T-cell (primary cell): ENCODE measurements around the gene SPRY4. TPM values are rescaled to one million over a fixed set of nuclear protein-coding genes. Genes with fewer than 3 reads are reported as not detected.
A peak's percentile ranks its signal among the peaks of the same experiment; 100 is the strongest.

Experiments
- ATAC-seq, 4 experiments: fragments of 200-7000 bp in 3 of 4; fragments of 150-1000 bp in 1 of 4; cut with Tn5 transposase; replicated peaks in 1 of 4; 1 replicate in 3 of 4; 2 replicates in 1 of 4; pipeline ENCODE4 v1.10.0; 2021; ENCODE audit warnings: moderate library complexity in 3 of 4, mild to moderate bottlenecking in 2 of 4, moderate number of reproducible peaks in 1 of 4
- CTCF ChIA-PET, 2 donors: fragments of 300-600 bp; sonication (Branson Sonifier 250); formaldehyde crosslinking; loops; one replicate each; lab custom pipeline; 2022; ENCODE audit warnings: antibody characterized with exemption in 2 of 2; lab: Charles Lee
- POLR2A ChIA-PET, 2 donors: fragments of 300-600 bp; sonication (Branson Sonifier 250); formaldehyde crosslinking; loops; one replicate each; lab custom pipeline; 2022; ENCODE audit warnings: antibody characterized with exemption in 2 of 2; lab: Charles Lee
- DNase-seq, 35 experiments: peaks; one replicate each; pipeline versions ENCODE4 v3.0.0 to v3.0.0-alpha.2; 2013 to 2023
- H3K27ac ChIP-seq: one replicate; pipeline ENCODE4 v1.5.1; 2013; ENCODE audit warnings: low read length
- H3K27me3 ChIP-seq, 2 experiments: replicated peaks in 1 of 2; 1 replicate in 1 of 2; 2 replicates in 1 of 2; pipeline versions ENCODE4 v1.6.1 to v1.7.0; 2013; ENCODE audit warnings: low read length in 1 of 2, mixed read lengths in 1 of 2; ENCODE audit not compliant: control insufficient read depth in 2 of 2, insufficient read depth in 2 of 2; ENCODE audit errors: extremely low read depth in 1 of 2
- H3K36me3 ChIP-seq, 2 donors: 1 replicate in 1 of 2; 2 replicates in 1 of 2; pipeline versions ENCODE4 v1.6.1 to v1.7.0; 2013; ENCODE audit warnings: low read length in 1 of 2; ENCODE audit not compliant: control insufficient read depth in 2 of 2, insufficient read depth in 1 of 2; ENCODE audit errors: extremely low read depth in 1 of 2
- H3K4me1 ChIP-seq, 2 experiments: 1 replicate in 1 of 2; 2 replicates in 1 of 2; pipeline versions ENCODE4 v1.6.1 to v1.7.0; 2013; ENCODE audit warnings: low read length in 2 of 2, mixed read lengths in 1 of 2; ENCODE audit not compliant: insufficient read depth in 2 of 2, control insufficient read depth in 1 of 2; ENCODE audit errors: extremely low read depth in 1 of 2
- H3K4me3 ChIP-seq, 2 donors: 1 replicate in 1 of 2; 2 replicates in 1 of 2; pipeline versions ENCODE4 v1.5.1 to v1.7.0; 2013; ENCODE audit warnings: mild to moderate bottlenecking in 2 of 2, low read length in 1 of 2, moderate library complexity in 1 of 2; ENCODE audit not compliant: control insufficient read depth in 1 of 2; ENCODE audit errors: extremely low read depth in 1 of 2
- H3K9me3 ChIP-seq: 2 replicates; pipeline ENCODE4 v1.7.0; 2013
- H3K27ac Mint-ChIP-seq, 2 donors: one replicate each; pipeline ENCODE4 v1.8.0; 2020 to 2021; ENCODE audit warnings: mild to moderate bottlenecking in 2 of 2, mixed read lengths in 2 of 2
- H3K27me3 Mint-ChIP-seq, 2 donors: one replicate each; pipeline ENCODE4 v1.8.0; 2021 to 2022; ENCODE audit warnings: mixed read lengths in 2 of 2
- H3K36me3 Mint-ChIP-seq: one replicate; pipeline ENCODE4 v1.8.0; 2021; ENCODE audit warnings: mixed read lengths
- H3K4me1 Mint-ChIP-seq, 3 donors: one replicate each; pipeline ENCODE4 v1.8.0; 2020 to 2022; ENCODE audit warnings: mixed read lengths in 3 of 3, mild to moderate bottlenecking in 1 of 3
- H3K4me3 Mint-ChIP-seq, 3 donors: one replicate each; pipeline ENCODE4 v1.8.0; 2020 to 2022; ENCODE audit warnings: mild to moderate bottlenecking in 3 of 3, mixed read lengths in 3 of 3, moderate library complexity in 3 of 3
- H3K9me3 Mint-ChIP-seq, 3 donors: one replicate each; pipeline ENCODE4 v1.8.0; 2020 to 2022; ENCODE audit warnings: mixed read lengths in 3 of 3
- WGBS: methylation state at CpG from one replicate; pipeline ENCODE4 v1.1.5; 2013; ENCODE audit warnings: missing lambda C conversion rate; ENCODE audit not compliant: insufficient coverage; 5-methylcytosine and 5-hydroxymethylcytosine counted together
- total RNA-seq, 35 experiments: library from RNA in 6 of 35; stranded (reverse) in 6 of 35; fragments of 120-200 nt in 1 of 35; gene quantifications; one replicate each; pipeline versions ENCODE4 v1.2.1 to v1.2.4 and lab custom pipeline; 2013 to 2026

The SPRY4 gene
- total RNA-seq, 5 donors from 2014 or later (not counting 1 experiment from before 2014, with no cell fraction given), result 0.10 to 0.57 (median 0.28) TPM; not detected in 1

- H3K36me3 ChIP-seq, result no peaks in the 10 kb centered on the region
- Mint-ChIP-seq H3K4me3 (peak overlapping the region; percentile 64 to 90 (median 84)), H3K36me3 (no peaks in the 10 kb centered on the region), H3K4me1 (peaks cover 32 to 45% (median 39%) of the 10 kb centered on the region in 3 donors), H3K27ac (no peak overlapping the region), H3K27me3 (peaks cover 61 to 80% of the 10 kb centered on the region in 2 donors), H3K9me3 (no peaks in the 10 kb centered on the region)
- ChIA-PET CTCF (interaction anchor here (0.5 to 1.1 kb wide), 5 partner anchors 26 to 556 kb away, joined by 3 to 7 read pairs (median 4); no protein-coding TSS in a partner anchor), POLR2A (interaction anchor here in 1 of 2 donors (0.5 kb wide), 1 partner anchor 37 kb away, joined by 4 read pairs; no protein-coding TSS in a partner anchor)
- ATAC-seq (no peak), DNase-seq (peak in 1 of 35 experiments; percentile 1)
- H3K27me3 ChIP-seq, result peaks cover 5 to 72% of the 10 kb centered on the region in 2 experiments
- no peak overlapping the region for H3K27ac ChIP-seq
- no peaks in the 10 kb centered on the region for H3K9me3 ChIP-seq
- H3K4me3 ChIP-seq, result peak overlapping the region; percentile 55 to 87
- WGBS, result 48% methylated on average over 18 of the region's 19 CpGs
- peaks cover 16 to 33% of the 10 kb centered on the region in 2 experiments for H3K4me1 ChIP-seq
These were observed 1.2 kb downstream of the SPRY4 start for GRCh38 chr5:142323480-142324135.

- WGBS, result 100% methylated on average over 5 of the region's 15 CpGs
- Histone ChIP-seq H3K27me3 (peaks cover 5 to 72% of the 10 kb centered on the region in 2 experiments), H3K36me3 (no peaks in the 10 kb centered on the region), H3K4me3 (no peak overlapping the region), H3K4me1 (peaks cover 16 to 33% of the 10 kb centered on the region in 2 experiments), H3K27ac (no peak overlapping the region), H3K9me3 (no peaks in the 10 kb centered on the region)
- Mint-ChIP-seq H3K36me3 (no peaks in the 10 kb centered on the region), H3K27ac (no peak overlapping the region), H3K4me1 (peaks cover 32 to 45% (median 39%) of the 10 kb centered on the region in 3 donors), H3K4me3 (peak overlapping the region in 1 of 3 donors; percentile 90), H3K9me3 (no peaks in the 10 kb centered on the region), H3K27me3 (peaks cover 61 to 81% of the 10 kb centered on the region in 2 donors)
- ChIA-PET POLR2A (interaction anchor here in 1 of 2 donors (0.6 kb wide), 1 partner anchor 333 kb away, joined by 4 read pairs; no protein-coding TSS in a partner anchor), CTCF (interaction anchor here (0.5 to 1.1 kb wide), 4 partner anchors 26 to 142 kb away, joined by 3 to 7 read pairs (median 4); no protein-coding TSS in a partner anchor)
- no peak for ATAC-seq
- no peak for DNase-seq
These were observed 1.9 kb downstream of the SPRY4 start for GRCh38 chr5:142322747-142323479.

GRCh38 chr5:142322403-142322746 is 2.4 kb downstream of the SPRY4 start:
- H3K27ac Mint-ChIP-seq, result no peak overlapping the region
- no peak overlapping the region for H3K4me3 Mint-ChIP-seq
- H3K36me3 Mint-ChIP-seq, result no peaks in the 10 kb centered on the region
- H3K27ac ChIP-seq, result no peak overlapping the region
- H3K4me1 Mint-ChIP-seq, result peaks cover 32 to 45% (median 41%) of the 10 kb centered on the region in 3 donors
- POLR2A ChIA-PET, result interaction anchor here in 1 of 2 donors (0.6 kb wide), 1 partner anchor 333 kb away, joined by 4 read pairs; no protein-coding TSS in a partner anchor
- peaks cover 5 to 67% of the 10 kb centered on the region in 2 experiments for H3K27me3 ChIP-seq
- H3K36me3 ChIP-seq, result no peaks in the 10 kb centered on the region
- no peaks in the 10 kb centered on the region for H3K9me3 ChIP-seq
- no peaks in the 10 kb centered on the region for H3K9me3 Mint-ChIP-seq
- no peak for ATAC-seq
- CTCF ChIA-PET, result interaction anchor here in 1 of 2 donors (0.5 to 0.7 kb wide), 2 partner anchors 29 to 258 kb away, joined by 3 to 5 read pairs; no protein-coding TSS in a partner anchor
- peaks cover 16 to 33% of the 10 kb centered on the region in 2 experiments for H3K4me1 ChIP-seq
- H3K4me3 ChIP-seq, result no peak overlapping the region
- no peak for DNase-seq
- H3K27me3 Mint-ChIP-seq, result peaks cover 57 to 79% of the 10 kb centered on the region in 2 donors
- WGBS, result no CpG with 5 or more reads among the region's 5 CpGs

GRCh38 chr5:142320851-142321560 is 3.8 kb downstream of the SPRY4 start:
- DNase-seq (no peak), ATAC-seq (no peak)
- no peaks in the 10 kb centered on the region for H3K9me3 Mint-ChIP-seq
- peaks cover 26 to 38% of the 10 kb centered on the region in 2 experiments for H3K4me1 ChIP-seq
- peaks cover 7 to 56% of the 10 kb centered on the region in 2 experiments for H3K27me3 ChIP-seq
- H3K27me3 Mint-ChIP-seq, result peaks cover 47 to 66% of the 10 kb centered on the region in 2 donors
- no peaks in the 10 kb centered on the region for H3K9me3 ChIP-seq
- 52% methylated on average over 7 of the region's 8 CpGs for WGBS
- no peak overlapping the region for H3K4me3 ChIP-seq
- H3K27ac Mint-ChIP-seq, result peak overlapping the region in 1 of 2 donors; percentile 48
- H3K36me3 ChIP-seq, result no peaks in the 10 kb centered on the region
- ChIA-PET POLR2A (no interaction called here), CTCF (no interaction called here)
- no peak overlapping the region for H3K4me3 Mint-ChIP-seq
- H3K36me3 Mint-ChIP-seq, result no peaks in the 10 kb centered on the region
- no peak overlapping the region for H3K27ac ChIP-seq
- H3K4me1 Mint-ChIP-seq, result peaks cover 38 to 52% (median 48%) of the 10 kb centered on the region in 3 donors

- Histone ChIP-seq H3K27me3 (peaks cover 7 to 50% of the 10 kb centered on the region in 2 experiments), H3K4me3 (no peak overlapping the region), H3K27ac (no peak overlapping the region), H3K4me1 (peaks cover 27 to 37% of the 10 kb centered on the region in 2 experiments), H3K36me3 (no peaks in the 10 kb centered on the region), H3K9me3 (no peaks in the 10 kb centered on the region)
- DNase-seq (no peak), ATAC-seq (no peak)
- Mint-ChIP-seq H3K9me3 (no peaks in the 10 kb centered on the region), H3K27ac (no peak overlapping the region), H3K4me1 (peaks cover 38 to 52% (median 48%) of the 10 kb centered on the region in 3 donors), H3K36me3 (no peaks in the 10 kb centered on the region), H3K4me3 (no peak overlapping the region), H3K27me3 (peaks cover 47 to 60% of the 10 kb centered on the region in 2 donors)
- ChIA-PET POLR2A (no interaction called here), CTCF (no interaction called here)
- WGBS, result 81% methylated on average over 4 of the region's 4 CpGs
These were observed 4.4 kb downstream of the SPRY4 start for GRCh38 chr5:142320430-142320738.
